ENCODE results near the gene CDAN1. TPM values are rescaled to one million over a fixed set of nuclear protein-coding genes. Genes with fewer than 3 reads are reported as not detected.

The CDAN1 gene
- total RNA-seq, 1 experiment from 2014 or later: 17.8 TPM

- Histone ChIP-seq H3K4me3 (no peak overlapping the region), H3K9me3 (replicated peaks) (no peaks in the 10 kb centered on the region), H3K27me3 (no peaks in the 10 kb centered on the region), H3K27ac (no peak overlapping the region), H3K36me3 (0 out of 2 replicates have a peak, but pooled peaks cover 2% of the 10 kb centered on the region), H3K4me1 (no peaks in the 10 kb centered on the region)
- no peak for DNase-seq
These were observed 7.3 kb upstream of the CDAN1 start for GRCh38 chr15:42744195-42744594.

GRCh38 chr15:42742149-42742548 lies 5.2 kb upstream of the CDAN1 start:
- H3K27ac ChIP-seq: no peak overlapping the region
- no peak for DNase-seq

GRCh38 chr15:42741710-42742109 lies 4.8 kb upstream of the CDAN1 start:
- DNase-seq: no peak
- H3K36me3 ChIP-seq: 0 out of 2 replicates have a peak, but pooled peaks cover 2% of the 10 kb centered on the region
- no peaks in the 10 kb centered on the region for H3K9me3 ChIP-seq (replicated peaks)
- H3K27me3 ChIP-seq: no peaks in the 10 kb centered on the region
- H3K4me3 ChIP-seq: no peak overlapping the region
- H3K4me1 ChIP-seq: no peaks in the 10 kb centered on the region
- no peak overlapping the region for H3K27ac ChIP-seq

More at GRCh38 chr15:42742149-42742548, 5.2 kb upstream of the CDAN1 start:
- no peak overlapping the region for H3K4me3 ChIP-seq
- H3K4me1 ChIP-seq: no peaks in the 10 kb centered on the region
- H3K36me3 ChIP-seq: 0 out of 2 replicates have a peak, but pooled peaks cover 2% of the 10 kb centered on the region
- H3K9me3 ChIP-seq (replicated peaks): no peaks in the 10 kb centered on the region
- no peaks in the 10 kb centered on the region for H3K27me3 ChIP-seq

- Histone ChIP-seq H3K9me3 (replicated peaks) (no peaks in the 10 kb centered on the region), H3K36me3 (peaks cover 9% of the 10 kb centered on the region; the same call in 1 of the 2 replicates), H3K4me3 (peak overlapping the region; percentile 86), H3K27me3 (no peaks in the 10 kb centered on the region), H3K4me1 (peaks cover 4% of the 10 kb centered on the region; the same call in 1 of the 2 replicates), H3K27ac (peak overlapping the region; percentile 70)
- DNase-seq: no peak
These were observed 801 bp upstream of the CDAN1 start for GRCh38 chr15:42737529-42738328.

- DNase-seq: peak; percentile 32 to 34
- Histone ChIP-seq H3K9me3 (replicated peaks) (no peaks in the 10 kb centered on the region), H3K4me1 (peaks cover 4% of the 10 kb centered on the region; the same call in 1 of the 2 replicates), H3K27me3 (no peaks in the 10 kb centered on the region), H3K4me3 (peak overlapping the region; percentile 86), H3K36me3 (peaks cover 21% of the 10 kb centered on the region), H3K27ac (peak overlapping the region; percentile 19; the same call in 1 of the 2 replicates)
These were observed 643 bp downstream of the CDAN1 start for GRCh38 chr15:42736178-42736792.

- Histone ChIP-seq H3K4me1 (peaks cover 4% of the 10 kb centered on the region; the same call in 1 of the 2 replicates), H3K36me3 (peaks cover 28% of the 10 kb centered on the region), H3K9me3 (replicated peaks) (no peaks in the 10 kb centered on the region), H3K4me3 (peak overlapping the region; percentile 86), H3K27me3 (no peaks in the 10 kb centered on the region), H3K27ac (no peak overlapping the region)
- no peak for DNase-seq
These were observed 1.4 kb downstream of the CDAN1 start for GRCh38 chr15:42735382-42736165.

GRCh38 chr15:42734076-42734672 lies 2.8 kb downstream of the CDAN1 start:
- Histone ChIP-seq H3K9me3 (replicated peaks) (no peaks in the 10 kb centered on the region), H3K27ac (no peak overlapping the region), H3K4me1 (peaks cover 4% of the 10 kb centered on the region; the same call in 1 of the 2 replicates), H3K27me3 (no peaks in the 10 kb centered on the region), H3K4me3 (no peak overlapping the region), H3K36me3 (peaks cover 40% of the 10 kb centered on the region)
- DNase-seq: no peak

GRCh38 chr15:42733027-42733426 lies 3.9 kb downstream of the CDAN1 start:
- DNase-seq: no peak

GRCh38 chr15:42732095-42732827 lies 4.7 kb downstream of the CDAN1 start:
- H3K27me3 ChIP-seq: no peaks in the 10 kb centered on the region
- DNase-seq: no peak
- no peak overlapping the region for H3K27ac ChIP-seq
- no peaks in the 10 kb centered on the region for H3K9me3 ChIP-seq (replicated peaks)
- peaks cover 55% of the 10 kb centered on the region for H3K36me3 ChIP-seq
- H3K4me1 ChIP-seq: peaks cover 10% of the 10 kb centered on the region; the same call in 1 of the 2 replicates
- H3K4me3 ChIP-seq: no peak overlapping the region

More at GRCh38 chr15:42733027-42733426, 3.9 kb downstream of the CDAN1 start:
- Histone ChIP-seq H3K36me3 (peaks cover 47% of the 10 kb centered on the region), H3K27me3 (no peaks in the 10 kb centered on the region), H3K9me3 (replicated peaks) (no peaks in the 10 kb centered on the region), H3K27ac (no peak overlapping the region), H3K4me1 (peaks cover 10% of the 10 kb centered on the region; the same call in 1 of the 2 replicates), H3K4me3 (no peak overlapping the region)

- H3K4me3 ChIP-seq: no peak overlapping the region
- DNase-seq: no peak
- no peaks in the 10 kb centered on the region for H3K9me3 ChIP-seq (replicated peaks)
- H3K27ac ChIP-seq: no peak overlapping the region
- H3K27me3 ChIP-seq: no peaks in the 10 kb centered on the region
- H3K4me1 ChIP-seq: peaks cover 10% of the 10 kb centered on the region; the same call in 1 of the 2 replicates
- H3K36me3 ChIP-seq: peaks cover 63% of the 10 kb centered on the region
These were observed 5.5 kb downstream of the CDAN1 start for GRCh38 chr15:42731461-42731860.

GRCh38 chr15:42730536-42730935 lies 6.4 kb downstream of the CDAN1 start:
- Histone ChIP-seq H3K4me1 (peaks cover 7% of the 10 kb centered on the region; the same call in 1 of the 2 replicates), H3K27ac (no peak overlapping the region), H3K36me3 (peaks cover 70% of the 10 kb centered on the region), H3K9me3 (replicated peaks) (no peaks in the 10 kb centered on the region), H3K27me3 (no peaks in the 10 kb centered on the region), H3K4me3 (no peak overlapping the region)
- DNase-seq: no peak

- Histone ChIP-seq H3K4me1 (peaks cover 6% of the 10 kb centered on the region; the same call in 1 of the 2 replicates), H3K36me3 (peaks cover 73% of the 10 kb centered on the region), H3K27me3 (no peaks in the 10 kb centered on the region), H3K27ac (no peak overlapping the region), H3K9me3 (replicated peaks) (no peaks in the 10 kb centered on the region), H3K4me3 (no peak overlapping the region)
- no peak for DNase-seq
These were observed 6.8 kb downstream of the CDAN1 start for GRCh38 chr15:42730135-42730534.

- H3K36me3 ChIP-seq: peaks cover 76% of the 10 kb centered on the region
- H3K27ac ChIP-seq: no peak overlapping the region
- no peak for DNase-seq
- H3K4me1 ChIP-seq: peaks cover 6% of the 10 kb centered on the region; the same call in 1 of the 2 replicates
- no peaks in the 10 kb centered on the region for H3K9me3 ChIP-seq (replicated peaks)
- no peak overlapping the region for H3K4me3 ChIP-seq
- no peaks in the 10 kb centered on the region for H3K27me3 ChIP-seq
These were observed 7.5 kb downstream of the CDAN1 start for GRCh38 chr15:42729409-42729808.
